GM19467 (cell line): ENCODE data around the gene TNF.

ENCODE experiments used
- ATAC-seq: cut with Tn5 transposase; IDR thresholded peaks from one replicate; pipeline ENCODE4 v1.9.1; 2021; ENCODE audit warnings: mild to moderate bottlenecking, moderate library complexity; ENCODE audit not compliant: unreplicated experiment

Gene TNF

DNA sequence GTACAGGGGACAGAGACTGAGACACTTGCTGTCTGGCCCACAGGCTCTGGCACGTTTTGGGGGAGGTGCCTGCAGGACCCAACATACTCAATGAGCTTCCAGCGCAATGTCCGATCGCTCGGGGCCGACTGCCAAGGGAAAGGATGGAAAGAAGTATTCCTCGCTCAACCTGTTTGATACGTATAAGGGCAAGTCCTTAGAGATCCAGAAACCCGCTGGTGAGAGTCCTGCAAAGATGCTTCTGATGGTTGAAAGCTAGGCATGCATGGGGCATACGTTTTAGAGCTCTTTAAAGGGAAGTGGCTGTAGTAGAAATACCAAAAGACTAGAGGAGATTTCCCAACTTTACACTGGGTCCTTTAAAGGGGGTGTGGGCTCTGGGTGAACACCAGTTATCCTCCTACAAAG, 47.3 kb downstream of the TNF start:
- ATAC-seq = no peak

DNA sequence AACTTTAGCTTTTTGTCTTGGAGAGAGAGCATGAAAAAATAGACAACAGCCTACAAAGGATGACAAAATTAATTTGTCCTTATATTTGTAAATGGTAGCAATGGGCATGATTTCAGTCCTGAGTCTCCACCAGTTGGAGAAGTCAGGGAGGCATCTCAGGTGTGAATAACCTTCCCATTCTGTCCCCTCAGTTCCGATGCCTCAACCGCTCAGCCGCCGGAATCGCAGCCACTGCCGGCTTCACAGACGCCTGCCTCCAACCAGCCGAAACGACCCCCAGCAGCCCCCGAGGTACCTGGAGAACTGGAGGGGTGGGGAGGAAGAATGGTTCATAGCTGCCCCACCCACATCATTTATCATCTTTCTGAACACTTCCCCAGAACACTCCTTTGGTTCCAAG, 48.7 kb downstream of the TNF start:
- no peak for ATAC-seq

DNA sequence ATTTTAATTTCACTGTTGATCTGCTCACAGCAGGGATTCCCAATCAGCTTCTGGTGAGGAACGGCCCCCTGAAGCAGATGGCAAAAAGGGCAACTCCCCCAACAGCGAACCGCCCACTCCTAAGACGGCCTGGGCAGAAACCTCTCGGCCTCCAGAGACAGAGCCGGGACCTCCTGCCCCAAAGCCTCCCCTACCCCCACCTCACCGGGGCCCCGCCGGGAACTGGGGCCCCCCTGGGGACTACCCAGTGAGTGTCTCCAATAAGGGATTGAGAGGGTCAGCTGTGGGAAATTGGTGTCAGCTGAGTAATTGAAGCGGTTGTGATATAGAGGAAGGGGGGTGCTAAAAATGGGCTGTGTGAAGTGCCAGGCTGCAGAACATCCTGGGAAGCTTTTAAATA, 51.6 kb downstream of the TNF start:
- no peak for ATAC-seq

DNA sequence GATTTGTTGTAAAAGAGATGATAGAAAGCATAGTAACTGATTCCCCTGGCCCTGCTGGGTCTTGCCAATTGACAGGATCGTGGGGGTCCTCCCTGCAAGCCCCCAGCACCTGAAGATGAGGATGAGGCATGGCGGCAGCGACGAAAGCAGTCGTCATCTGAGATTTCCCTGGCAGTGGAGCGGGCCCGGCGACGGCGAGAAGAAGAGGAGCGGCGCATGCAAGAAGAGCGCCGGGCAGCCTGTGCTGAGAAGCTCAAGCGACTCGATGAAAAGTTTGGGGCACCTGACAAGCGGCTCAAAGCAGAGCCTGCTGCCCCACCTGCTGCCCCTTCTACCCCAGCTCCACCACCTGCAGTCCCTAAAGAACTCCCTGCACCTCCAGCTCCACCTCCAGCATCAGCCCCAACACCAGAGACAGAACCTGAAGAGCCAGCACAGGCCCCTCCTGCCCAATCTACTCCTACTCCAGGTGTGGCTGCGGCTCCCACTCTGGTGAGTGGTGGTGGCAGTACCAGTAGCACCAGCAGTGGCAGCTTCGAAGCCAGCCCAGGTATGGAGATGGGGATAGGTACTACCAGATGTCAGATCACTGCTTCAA, 52.4 kb downstream of the TNF start:
- no peak for ATAC-seq
